ENCODE measurements around the gene PRAC2. TPM values are rescaled to one million over a fixed set of nuclear protein-coding genes. Genes with fewer than 3 reads are reported as not detected.
"Not testable (repeated sequence)": the region's sequence is repeated elsewhere in the genome, so short reads cannot be mapped to it uniquely, and the experiment has no call there.

PRAC2 gene
- 0.56 and 0.59 TPM in 2 replicates for total RNA-seq (2014; rRNA removed; shearing (Covaris generic))

DNA sequence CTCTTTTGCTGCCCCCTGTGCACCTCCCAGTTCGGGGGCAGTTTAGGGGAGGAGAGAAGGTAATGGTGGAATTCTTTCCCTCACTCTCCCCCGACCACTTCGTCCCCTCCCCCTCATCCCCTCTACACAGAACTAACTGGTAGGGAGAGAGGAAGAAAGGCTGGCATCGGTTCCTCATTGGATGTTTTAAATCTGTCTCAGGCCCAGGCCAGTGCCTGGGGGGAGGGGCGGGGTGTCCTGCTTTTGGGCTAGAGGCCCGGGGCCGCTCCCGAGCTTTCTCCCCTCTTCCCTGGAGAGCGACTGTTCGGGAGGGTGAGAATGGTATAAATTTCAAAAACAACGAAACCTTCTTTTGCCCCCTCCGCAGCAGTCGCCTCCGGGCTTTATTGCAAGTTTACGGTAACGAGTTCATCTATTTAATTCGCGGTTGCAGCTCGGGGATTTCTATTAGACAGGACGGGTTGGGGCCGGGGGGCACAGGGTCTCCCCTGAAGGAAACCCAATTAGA, at the start of gene PRAC2:
Gene PRAC2 (plus strand): TSS at position 271 of the 508 bp plus-strand sequence. CDS start 1,226 bp downstream, outside the sequence.
- H3K4me3 ChIP-seq = peak within 1 kb of the TSS; percentile 41
- H3K9me3 ChIP-seq (replicated peaks) = no peaks in the 10 kb centered on the region
- no peaks in the 10 kb centered on the region for H3K36me3 ChIP-seq
- no peaks in the 10 kb centered on the region for H3K27me3 ChIP-seq
- no peaks in the 10 kb centered on the region for H3K4me1 ChIP-seq
- peak; percentile 52 to 55 for DNase-seq
- no peak within 1 kb of the TSS; the same call in 1 of the 2 replicates for H3K27ac ChIP-seq

DNA sequence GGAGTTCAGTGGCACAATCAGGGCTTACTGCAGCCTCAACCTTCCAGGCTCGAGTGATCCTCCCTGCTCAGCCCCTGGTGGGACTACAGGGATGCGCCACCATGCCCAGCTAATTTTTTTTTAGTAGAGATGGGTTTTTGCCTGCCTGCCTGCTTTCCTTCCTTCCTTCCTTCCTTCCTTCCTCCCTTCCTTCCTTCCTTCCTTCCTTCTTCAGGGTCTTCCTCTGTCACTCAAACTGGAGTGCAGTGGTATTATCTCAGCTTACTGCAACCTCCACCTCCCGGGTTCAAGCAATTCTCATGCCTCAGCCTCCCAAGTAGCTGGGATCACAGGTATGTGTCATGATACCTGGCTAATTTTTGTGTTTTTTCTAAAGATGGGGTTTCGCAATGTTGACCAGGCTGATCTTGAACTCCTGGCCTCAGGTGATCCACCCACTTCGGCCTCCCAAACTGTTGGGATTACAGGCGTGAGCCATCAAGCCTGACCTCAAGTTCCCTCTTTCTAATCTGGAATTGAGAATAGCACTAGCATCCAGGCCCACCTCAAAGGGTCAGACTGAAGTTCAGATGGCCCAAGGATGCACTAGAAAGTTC, 45.9 kb upstream of the PRAC2 start:
- no peak for DNase-seq
- H3K27ac ChIP-seq = no peak overlapping the region
- H3K36me3 ChIP-seq = no peaks in the 10 kb centered on the region
- H3K4me1 ChIP-seq = no peaks in the 10 kb centered on the region
- no peak overlapping the region for H3K4me3 ChIP-seq
- H3K9me3 ChIP-seq (replicated peaks) = no peaks in the 10 kb centered on the region
- H3K27me3 ChIP-seq = peaks cover 6% of the 10 kb centered on the region; the same call in 1 of the 2 replicates

GRCh38 chr17:48678141-48678971, 44.6 kb upstream of the PRAC2 start:
- peaks cover 6% of the 10 kb centered on the region; the same call in 1 of the 2 replicates for H3K27me3 ChIP-seq
- peak overlapping the region; percentile 5; the same call in 1 of the 2 replicates for H3K4me3 ChIP-seq
- H3K9me3 ChIP-seq (replicated peaks) = no peaks in the 10 kb centered on the region
- peak; percentile 68 to 86 for DNase-seq
- no peak overlapping the region for H3K27ac ChIP-seq
- H3K4me1 ChIP-seq = no peaks in the 10 kb centered on the region
- H3K36me3 ChIP-seq = no peaks in the 10 kb centered on the region

GRCh38 chr17:48679385-48680096, 43.4 kb upstream of the PRAC2 start:
- no peaks in the 10 kb centered on the region for H3K36me3 ChIP-seq
- H3K27ac ChIP-seq = no peak overlapping the region
- peaks cover 6% of the 10 kb centered on the region; the same call in 1 of the 2 replicates for H3K27me3 ChIP-seq
- no peak for DNase-seq
- no peak overlapping the region for H3K4me3 ChIP-seq
- no peaks in the 10 kb centered on the region for H3K9me3 ChIP-seq (replicated peaks)
- H3K4me1 ChIP-seq = no peaks in the 10 kb centered on the region

DNA sequence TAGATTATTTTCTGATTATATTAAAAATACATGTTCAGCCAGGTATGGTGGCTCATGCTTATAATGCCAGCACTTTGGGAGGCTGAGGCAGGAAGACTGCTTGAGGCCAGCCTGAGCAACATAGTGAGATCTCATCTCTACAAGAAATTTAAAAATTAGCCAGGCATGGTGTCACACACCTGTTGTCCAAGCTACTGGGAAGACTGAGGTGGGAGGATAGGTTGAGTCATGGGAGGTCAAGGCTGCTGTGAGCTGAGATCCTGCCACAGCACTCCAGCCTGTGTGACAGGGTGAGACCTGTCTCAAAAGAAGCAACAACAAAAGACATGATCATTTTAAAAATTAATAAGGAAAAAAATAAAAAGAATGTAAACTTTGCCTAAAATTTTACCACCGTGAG, 41.4 kb upstream of the PRAC2 start:
- no peak for DNase-seq
- H3K9me3 ChIP-seq (replicated peaks) = no peaks in the 10 kb centered on the region
- H3K4me3 ChIP-seq = no peak overlapping the region
- H3K4me1 ChIP-seq = no peaks in the 10 kb centered on the region
- no peak overlapping the region for H3K27ac ChIP-seq
- peaks cover 6% of the 10 kb centered on the region; the same call in 1 of the 2 replicates for H3K27me3 ChIP-seq
- H3K36me3 ChIP-seq = no peaks in the 10 kb centered on the region

DNA sequence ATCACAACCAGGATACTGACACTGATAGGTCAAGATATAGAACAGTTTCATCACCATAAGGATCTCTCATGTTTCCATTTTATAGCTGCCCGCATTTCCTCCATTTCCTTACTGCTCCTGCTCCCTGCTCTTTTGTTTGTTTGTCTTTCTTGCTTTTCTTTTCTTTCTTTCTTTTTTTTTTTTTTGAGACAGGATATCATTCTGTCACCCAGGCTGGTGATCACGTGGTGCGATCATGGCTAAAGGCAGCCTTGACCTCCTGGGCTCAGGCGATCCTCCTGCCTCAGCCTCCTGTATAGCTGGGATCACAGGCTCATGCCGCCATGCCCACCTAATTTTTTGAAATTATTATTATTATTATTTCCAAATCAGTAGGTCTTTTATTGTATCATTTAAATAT, 32.3 kb upstream of the PRAC2 start:
- no peak overlapping the region for H3K27ac ChIP-seq
- H3K4me1 ChIP-seq = no peaks in the 10 kb centered on the region
- H3K4me3 ChIP-seq = no peak overlapping the region
- H3K36me3 ChIP-seq = no peaks in the 10 kb centered on the region
- no peaks in the 10 kb centered on the region for H3K27me3 ChIP-seq
- H3K9me3 ChIP-seq (replicated peaks) = no peaks in the 10 kb centered on the region
- DNase-seq = no peak

DNA sequence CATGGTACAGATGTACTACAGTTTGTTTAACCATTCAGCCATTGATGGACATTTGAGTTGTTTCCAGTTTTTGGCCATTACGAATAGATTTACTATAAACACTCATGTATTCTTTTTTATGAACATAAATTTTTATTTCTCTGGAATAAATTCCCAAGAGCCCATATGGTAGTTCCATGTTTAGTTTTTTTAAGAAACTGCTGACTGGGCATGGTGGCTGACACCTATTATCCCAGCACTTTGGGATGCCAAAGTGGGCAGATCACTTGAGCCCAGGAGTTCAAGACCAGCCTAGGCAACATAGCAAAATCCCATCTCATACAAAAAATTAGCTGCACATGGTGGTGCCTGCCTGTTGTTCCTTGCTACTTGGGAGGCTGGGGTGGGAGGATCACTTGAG, 30.9 kb upstream of the PRAC2 start:
- no peak overlapping the region for H3K27ac ChIP-seq
- H3K4me1 ChIP-seq = no peaks in the 10 kb centered on the region
- no peaks in the 10 kb centered on the region for H3K9me3 ChIP-seq (replicated peaks)
- no peaks in the 10 kb centered on the region for H3K36me3 ChIP-seq
- H3K27me3 ChIP-seq = no peaks in the 10 kb centered on the region
- DNase-seq = no peak
- no peak overlapping the region for H3K4me3 ChIP-seq

- Histone ChIP-seq H3K36me3 (no peaks in the 10 kb centered on the region), H3K4me3 (no peak overlapping the region), H3K27ac (no peak overlapping the region), H3K9me3 (replicated peaks) (no peaks in the 10 kb centered on the region), H3K27me3 (no peaks in the 10 kb centered on the region), H3K4me1 (no peaks in the 10 kb centered on the region)
- no peak for DNase-seq
These were observed 29.8 kb upstream of the PRAC2 start for GRCh38 chr17:48693178-48693577.

DNA sequence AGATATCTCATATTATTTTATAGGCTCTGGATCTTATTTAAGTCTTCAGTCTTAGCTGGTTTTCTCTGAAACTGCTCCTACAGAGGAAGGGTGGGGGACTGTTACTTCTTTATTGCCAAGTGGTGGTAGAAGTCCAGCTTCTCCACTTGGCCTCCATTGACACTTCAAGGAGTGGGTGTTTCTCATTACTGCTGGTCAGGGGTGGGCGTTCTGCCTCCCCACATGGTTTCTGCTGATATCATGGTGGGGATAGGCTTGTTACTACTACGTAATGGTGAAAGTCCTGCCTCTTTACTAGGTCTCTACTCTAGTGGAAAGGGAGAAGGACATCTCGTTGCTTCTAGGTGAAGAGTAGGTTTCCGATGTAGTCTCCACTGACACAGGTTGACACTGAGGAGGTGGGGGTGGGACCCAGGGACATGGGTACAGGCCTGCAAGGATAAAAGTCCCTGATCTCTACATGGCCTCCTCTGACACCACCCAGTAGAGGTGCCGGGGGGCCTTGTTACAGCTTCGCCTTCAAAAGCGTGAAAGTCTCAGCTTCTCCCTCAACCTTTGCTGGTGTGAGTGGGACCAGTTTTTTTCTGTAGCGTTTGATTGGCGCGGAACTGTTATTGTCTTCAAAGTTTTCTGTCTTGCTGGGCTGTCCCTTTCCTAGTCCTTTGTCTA, 21.0 kb upstream of the PRAC2 start:
- Histone ChIP-seq H3K9me3 (replicated peaks) (no peaks in the 10 kb centered on the region), H3K4me3 (no peak overlapping the region), H3K4me1 (no peaks in the 10 kb centered on the region), H3K27ac (no peak overlapping the region), H3K27me3 (peaks cover 8% of the 10 kb centered on the region; the same call in 1 of the 2 replicates), H3K36me3 (no peaks in the 10 kb centered on the region)
- no peak for DNase-seq

GRCh38 chr17:48704361-48705248, 18.4 kb upstream of the PRAC2 start:
- Histone ChIP-seq H3K27me3 (peaks cover 10% of the 10 kb centered on the region; the same call in 1 of the 2 replicates), H3K4me1 (no peaks in the 10 kb centered on the region), H3K9me3 (replicated peaks) (no peaks in the 10 kb centered on the region), H3K27ac (no peak overlapping the region), H3K36me3 (no peaks in the 10 kb centered on the region), H3K4me3 (no peak overlapping the region)
- DNase-seq = no peak

DNA sequence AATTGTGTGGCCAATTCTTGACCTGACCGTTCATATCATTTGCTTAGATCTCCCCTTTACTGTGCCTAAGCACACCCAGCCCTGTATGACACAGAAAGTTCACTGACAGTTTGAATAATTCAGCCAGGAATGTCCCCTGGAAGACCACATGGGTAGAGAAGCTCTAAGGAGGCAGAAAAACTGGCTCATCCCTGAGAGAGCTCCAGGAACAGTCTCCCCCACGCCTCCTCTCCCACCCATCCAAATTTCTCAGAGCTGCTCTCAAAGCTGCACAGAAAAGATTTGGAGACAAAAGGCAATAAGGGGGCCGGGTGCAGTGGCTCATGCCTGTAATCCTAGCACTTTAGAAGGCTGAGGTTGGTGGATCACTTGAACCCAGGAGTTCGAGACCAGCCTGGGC, 11.9 kb upstream of the PRAC2 start:
- no peak overlapping the region for H3K27ac ChIP-seq
- peaks cover 3% of the 10 kb centered on the region; the same call in 1 of the 2 replicates for H3K27me3 ChIP-seq

GRCh38 chr17:48715496-48716399, 7.2 kb upstream of the PRAC2 start:
- no peaks in the 10 kb centered on the region; the same call in 1 of the 2 replicates for H3K4me1 ChIP-seq
- DNase-seq = peak; percentile 41 to 64
- no peaks in the 10 kb centered on the region; the same call in 1 of the 2 replicates for H3K27me3 ChIP-seq
- H3K27ac ChIP-seq = no peak overlapping the region
- no peak overlapping the region for H3K4me3 ChIP-seq
- H3K9me3 ChIP-seq (replicated peaks) = no peaks in the 10 kb centered on the region; the same call in 1 of the 2 replicates
- no peaks in the 10 kb centered on the region for H3K36me3 ChIP-seq

More for the DNA sequence above, 11.9 kb upstream of the PRAC2 start:
- Histone ChIP-seq H3K9me3 (replicated peaks) (no peaks in the 10 kb centered on the region; the same call in 1 of the 2 replicates), H3K4me1 (no peaks in the 10 kb centered on the region; the same call in 1 of the 2 replicates), H3K36me3 (no peaks in the 10 kb centered on the region), H3K4me3 (no peak overlapping the region)
- DNase-seq = no peak

- H3K4me1 ChIP-seq; H3K36me3 ChIP-seq; H3K27me3 ChIP-seq; H3K9me3 ChIP-seq (replicated peaks); DNase-seq; H3K4me3 ChIP-seq; H3K27ac ChIP-seq: not testable (repeated sequence)
These were observed 6.4 kb upstream of the PRAC2 start for GRCh38 chr17:48716549-48716948.

Data from SJCRH30 (cell line).